Smooth muscle cell of the umbilical artery (primary cell): ENCODE measurements around the gene TPO. TPM values are rescaled to one million over a fixed set of nuclear protein-coding genes. Genes with fewer than 3 reads are reported as not detected.

ENCODE experiments used
- total RNA-seq: library from RNA; depleted of rRNA; stranded (reverse); fragments of >200 nt; gene quantifications from 2 replicates; pipeline ENCODE4 v1.2.3, GENCODE V29; 2014

TPO gene
- total RNA-seq = not detected in 2 replicates

DNA sequence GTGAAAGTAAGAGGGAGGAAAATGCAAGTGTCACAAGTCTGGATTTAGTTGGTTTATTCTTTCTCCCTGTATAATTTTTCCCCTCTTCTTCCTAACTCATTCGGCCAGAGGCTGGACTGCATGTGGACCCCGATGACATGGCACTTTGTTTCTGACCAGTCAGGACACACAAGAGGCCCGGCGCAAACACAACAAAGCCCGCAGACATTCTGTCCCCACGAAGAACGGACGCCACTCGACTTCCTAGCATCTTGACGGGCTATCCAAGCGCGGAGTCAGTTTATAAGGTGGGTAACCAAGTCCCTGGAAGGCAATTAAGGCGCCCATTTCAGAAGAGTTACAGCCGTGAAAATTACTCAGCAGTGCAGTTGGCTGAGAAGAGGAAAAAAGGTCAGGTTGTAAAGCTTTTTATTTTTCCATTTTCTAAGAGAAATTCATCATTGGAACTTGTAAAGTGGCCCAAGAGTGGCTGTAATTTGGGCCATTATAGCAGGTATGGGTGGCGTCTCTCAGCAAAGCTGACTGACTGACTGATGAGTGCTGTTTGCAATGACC is at the start of gene TPO:
TPO (plus strand) TSS at position 308 of the 555 bp plus-strand sequence. CDS start 946 bp downstream, outside the sequence.

